Ovary (tissue), 3 donors: Measurements from ENCODE around the gene GALNTL6.

Experiments
- CTCF ChIP-seq, 3 donors: fragments of 450-650 bp in 2 of 3; fragments of 200-600 bp in 1 of 3; IDR thresholded peaks; one replicate each; pipeline versions ENCODE4 v1.5.1 to v1.8.0; 2016 to 2022; ENCODE audit warnings: antibody characterized with exemption in 3 of 3, mild to moderate bottlenecking in 1 of 3
- POLR2A ChIP-seq: fragments of 450-650 bp; IDR thresholded peaks from one replicate; pipeline ENCODE4 v1.6.1; 2017; ENCODE audit warnings: antibody characterized with exemption, mild to moderate bottlenecking, moderate library complexity
- donor health status: DM: no; HTN: no; CAD: no.

DNA sequence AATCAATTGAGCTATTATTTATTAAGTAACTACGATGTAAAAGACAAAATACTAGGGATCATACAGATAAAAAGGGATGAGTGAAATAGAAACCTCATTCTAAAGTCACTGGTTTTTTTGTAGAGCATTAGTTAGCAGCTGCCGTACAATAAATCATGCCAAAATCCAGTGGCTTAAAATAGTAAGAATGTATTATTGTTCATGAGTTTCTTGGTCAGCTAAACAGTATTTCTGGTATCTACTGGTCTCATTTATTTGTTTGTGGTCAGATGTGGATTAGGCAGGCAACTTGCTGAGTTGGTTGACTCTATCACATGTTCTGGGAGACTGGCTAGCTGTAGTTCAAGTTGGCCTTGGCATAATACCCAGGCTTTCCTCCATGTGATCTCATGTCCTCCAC, 667.3 kb downstream of the GALNTL6 start:
- TF ChIP-seq CTCF (IDR thresholded peaks at IDR 0.05) (no peak), POLR2A (no peak)
